Hepatocyte (in vitro differentiated cells): ENCODE measurements around the gene AGGF1. TPM values are rescaled to one million over a fixed set of nuclear protein-coding genes. Genes with fewer than 3 reads are reported as not detected.

Experiments
- DNase-seq: peaks from one replicate; pipeline ENCODE4 v3.0.0-alpha.2; 2016; ENCODE audit warnings: low spot score
- H2AFZ ChIP-seq: fragments of 200-600 bp; sonication (generic); 2 replicates; pipeline ENCODE4 v1.6.0; 2016; ENCODE audit warnings: antibody characterized with exemption, mild to moderate bottlenecking
- H3K27ac ChIP-seq: fragments of 200-600 bp; sonication (generic); 2 replicates; pipeline ENCODE4 v1.5.1; 2016; ENCODE audit warnings: mild to moderate bottlenecking
- H3K27me3 ChIP-seq: fragments of 200-600 bp; sonication (generic); 2 replicates; pipeline ENCODE4 v1.6.1; 2016
- H3K36me3 ChIP-seq: fragments of 200-600 bp; sonication (generic); replicated peaks from 2 replicates; pipeline ENCODE4 v1.5.1; 2016; ENCODE audit warnings: low read depth; ENCODE audit not compliant: insufficient read depth
- H3K4me1 ChIP-seq: fragments of 200-600 bp; sonication (generic); 2 replicates; pipeline ENCODE4 v1.5.1; 2016; ENCODE audit warnings: mild to moderate bottlenecking, moderate library complexity; ENCODE audit not compliant: insufficient read depth
- H3K4me2 ChIP-seq: fragments of 200-600 bp; sonication (generic); 2 replicates; pipeline ENCODE4 v1.6.0; 2016
- H3K4me3 ChIP-seq: fragments of 200-600 bp; sonication (generic); 2 replicates; pipeline ENCODE4 v1.5.1; 2016; ENCODE audit warnings: mild to moderate bottlenecking
- H3K79me2 ChIP-seq: fragments of 200-600 bp; sonication (generic); 2 replicates; pipeline ENCODE4 v1.6.0; 2017; ENCODE audit warnings: mild to moderate bottlenecking
- H3K9me2 ChIP-seq: fragments of 200-600 bp; sonication (generic); replicated peaks from 2 replicates; pipeline ENCODE4 v1.6.0; 2017; ENCODE audit warnings: mild to moderate bottlenecking; ENCODE audit not compliant: insufficient read depth
- H3K9me3 ChIP-seq: fragments of 200-600 bp; sonication (generic); 2 replicates; pipeline ENCODE4 v1.5.1; 2016; ENCODE audit warnings: low read depth, mild to moderate bottlenecking
- H4K20me1 ChIP-seq: fragments of 200-600 bp; sonication (generic); 2 replicates; pipeline ENCODE4 v1.6.0; 2016; ENCODE audit warnings: mild to moderate bottlenecking; ENCODE audit not compliant: insufficient read depth, poor library complexity, severe bottlenecking
- EZH2 ChIP-seq: fragments of 200-600 bp; sonication (generic); IDR thresholded peaks from 2 replicates; pipeline ENCODE4 v1.6.1; 2016; ENCODE audit warnings: antibody characterized with exemption, mild to moderate bottlenecking, borderline replicate concordance
- EZH2phosphoT487 ChIP-seq: fragments of 200-600 bp; sonication (generic); IDR thresholded peaks from one replicate; pipeline ENCODE4 v1.6.1; 2018; ENCODE audit warnings: antibody characterized with exemption, mild to moderate bottlenecking, low read depth, moderate library complexity; ENCODE audit not compliant: unreplicated experiment, severe bottlenecking
- WGBS: methylation state at CpG from one replicate; pipeline ENCODE4 v1.1.6; 2016; ENCODE audit warnings: low lambda C conversion rate; ENCODE audit errors: missing lambda C conversion rate; 5-methylcytosine and 5-hydroxymethylcytosine counted together
- polyA plus RNA-seq: library from polyadenylated mRNA; unstranded; fragments of >200 nt; fragmentation: Nextera tagmentation; extraction: Ambion mirVana; gene quantifications from 2 replicates; pipeline ENCODE4 v1.2.1, GENCODE V29; 2016
- total RNA-seq: library from RNA; depleted of rRNA; stranded (reverse); fragments of >200 nt; gene quantifications from 2 replicates; pipeline ENCODE4 v1.2.3, GENCODE V29; 2014
- TF ChIP-seq, protein P1 (sequence below): fragments of 200-600 bp; sonication (generic); IDR thresholded peaks from 2 replicates; pipeline ENCODE4 v1.5.1; 2016; ENCODE audit warnings: antibody characterized with exemption, mild to moderate bottlenecking; ENCODE audit not compliant: poor library complexity

Gene AGGF1
- total and polyA plus RNA-seq, 2 experiments from 2014 or later, result 17.3 to 32.0 TPM

DNA sequence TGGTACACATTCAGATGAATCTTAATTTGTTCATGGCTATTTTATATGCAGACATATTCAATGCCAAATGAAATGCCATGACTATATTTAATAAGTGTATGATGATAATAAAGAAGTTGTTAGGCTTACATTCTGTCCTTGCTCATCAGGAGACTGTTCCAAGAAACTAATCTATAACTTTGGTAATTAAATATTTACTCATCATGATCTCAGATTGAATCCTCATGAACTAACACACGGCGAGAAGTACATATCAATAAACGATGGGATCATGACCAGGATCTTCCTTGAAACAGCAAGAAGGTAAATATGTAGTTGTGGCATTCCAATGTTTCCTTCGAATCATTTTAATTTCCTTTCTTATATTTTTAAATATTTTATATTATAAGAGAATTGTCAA lies 12.5 kb upstream of the AGGF1 start:
- Histone ChIP-seq H4K20me1 (no peaks in the 10 kb centered on the region), H3K4me3 (no peak overlapping the region), H3K9me3 (no peaks in the 10 kb centered on the region), H3K4me2 (no peak overlapping the region), H3K36me3 (no peaks in the 10 kb centered on the region), H3K4me1 (no peaks in the 10 kb centered on the region), H3K27ac (no peak overlapping the region), H2AFZ (no peak overlapping the region), H3K9me2 (no peaks in the 10 kb centered on the region), H3K79me2 (no peaks in the 10 kb centered on the region), H3K27me3 (no peaks in the 10 kb centered on the region)
- DNase-seq, result no peak
- TF ChIP-seq EZH2, result no peak
- no peak for TF ChIP-seq EZH2phosphoT487
- TF ChIP-seq, protein P1, sequence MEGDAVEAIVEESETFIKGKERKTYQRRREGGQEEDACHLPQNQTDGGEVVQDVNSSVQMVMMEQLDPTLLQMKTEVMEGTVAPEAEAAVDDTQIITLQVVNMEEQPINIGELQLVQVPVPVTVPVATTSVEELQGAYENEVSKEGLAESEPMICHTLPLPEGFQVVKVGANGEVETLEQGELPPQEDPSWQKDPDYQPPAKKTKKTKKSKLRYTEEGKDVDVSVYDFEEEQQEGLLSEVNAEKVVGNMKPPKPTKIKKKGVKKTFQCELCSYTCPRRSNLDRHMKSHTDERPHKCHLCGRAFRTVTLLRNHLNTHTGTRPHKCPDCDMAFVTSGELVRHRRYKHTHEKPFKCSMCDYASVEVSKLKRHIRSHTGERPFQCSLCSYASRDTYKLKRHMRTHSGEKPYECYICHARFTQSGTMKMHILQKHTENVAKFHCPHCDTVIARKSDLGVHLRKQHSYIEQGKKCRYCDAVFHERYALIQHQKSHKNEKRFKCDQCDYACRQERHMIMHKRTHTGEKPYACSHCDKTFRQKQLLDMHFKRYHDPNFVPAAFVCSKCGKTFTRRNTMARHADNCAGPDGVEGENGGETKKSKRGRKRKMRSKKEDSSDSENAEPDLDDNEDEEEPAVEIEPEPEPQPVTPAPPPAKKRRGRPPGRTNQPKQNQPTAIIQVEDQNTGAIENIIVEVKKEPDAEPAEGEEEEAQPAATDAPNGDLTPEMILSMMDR, result no peak
- WGBS, result 76% methylated on average over 4 of the region's 4 CpGs

DNA sequence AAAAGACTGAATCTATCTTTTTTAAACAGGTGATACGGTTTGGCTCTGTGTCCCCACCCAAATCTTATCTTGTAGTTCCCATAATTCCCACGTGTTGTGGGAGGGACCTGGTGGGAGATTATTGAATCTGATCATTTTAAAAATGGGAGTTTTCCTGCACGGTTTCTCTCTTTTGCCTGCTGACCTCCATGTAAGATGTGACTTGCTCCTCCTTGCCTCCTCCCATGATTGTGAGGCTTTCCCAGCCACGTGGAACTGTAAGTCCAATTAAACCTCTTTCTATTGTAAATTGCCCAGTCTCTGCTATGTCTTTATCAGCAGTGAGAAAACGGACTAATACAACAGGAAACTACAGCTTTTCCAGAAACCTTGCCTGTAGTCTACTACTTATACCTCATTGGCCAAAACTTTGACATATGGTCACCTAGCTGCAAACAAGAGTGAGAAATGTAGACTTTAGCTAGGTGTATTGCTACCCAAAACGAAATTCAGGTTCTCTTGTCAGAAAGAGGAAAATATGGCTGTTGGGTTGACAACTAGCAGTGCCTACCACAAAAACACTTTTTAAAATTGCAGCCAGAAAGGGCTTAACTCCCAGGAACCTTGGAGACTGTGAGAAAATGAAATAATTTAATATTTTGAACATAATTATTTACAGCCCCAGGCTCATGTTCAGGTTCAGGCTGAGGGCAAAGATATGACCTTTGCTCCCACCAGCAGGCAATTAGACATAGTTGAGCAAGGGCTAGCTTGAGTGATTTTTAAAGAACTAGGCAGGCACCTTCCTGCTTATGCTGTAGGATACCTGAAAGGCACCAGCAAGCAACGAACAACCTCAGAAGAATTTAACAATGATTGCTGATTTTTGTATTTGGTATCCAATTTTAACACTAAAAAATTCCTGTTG lies 7.4 kb upstream of the AGGF1 start:
- Histone ChIP-seq H3K36me3 (no peaks in the 10 kb centered on the region), H4K20me1 (no peaks in the 10 kb centered on the region), H3K27me3 (no peaks in the 10 kb centered on the region), H3K4me3 (no peak overlapping the region), H2AFZ (no peak overlapping the region), H3K79me2 (no peaks in the 10 kb centered on the region), H3K9me3 (no peaks in the 10 kb centered on the region), H3K9me2 (no peaks in the 10 kb centered on the region), H3K4me2 (peak overlapping the region; percentile 22), H3K4me1 (no peaks in the 10 kb centered on the region), H3K27ac (peak overlapping the region; percentile 20)
- TF ChIP-seq EZH2 (no peak), EZH2phosphoT487 (no peak)
- TF ChIP-seq, protein P1, result no peak
- WGBS, result 63% methylated on average over 7 of the region's 7 CpGs
- peak; percentile 26 for DNase-seq

DNA sequence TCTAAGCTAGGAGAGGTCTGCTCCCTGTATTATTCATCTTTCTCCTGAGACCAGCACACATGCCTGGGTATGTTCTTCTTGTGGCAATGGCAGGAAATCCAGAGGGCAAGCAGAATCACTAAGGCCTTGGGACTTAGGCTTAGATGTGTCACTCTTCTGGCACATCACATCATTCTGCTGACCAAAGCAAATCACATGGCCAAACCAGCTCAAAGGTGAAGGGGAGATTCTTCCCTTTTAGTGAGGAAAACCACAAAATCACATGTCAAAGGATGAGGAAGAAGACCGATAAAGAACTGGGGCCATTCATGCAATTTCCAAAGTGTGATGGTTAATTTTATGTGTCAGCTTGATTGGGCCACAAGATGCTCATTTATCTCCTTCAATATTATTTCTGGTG lies 5.7 kb upstream of the AGGF1 start:
- 83% methylated on average over 1 of the region's 1 CpG for WGBS
- no peaks in the 10 kb centered on the region for H3K79me2 ChIP-seq
- no peak overlapping the region for H3K4me3 ChIP-seq
- no peak overlapping the region for H3K27ac ChIP-seq
- H2AFZ ChIP-seq, result no peak overlapping the region
- H3K4me2 ChIP-seq, result no peak overlapping the region
- H3K4me1 ChIP-seq, result no peaks in the 10 kb centered on the region
- no peaks in the 10 kb centered on the region for H3K9me2 ChIP-seq
- no peaks in the 10 kb centered on the region for H3K27me3 ChIP-seq
- no peak for DNase-seq
- no peaks in the 10 kb centered on the region for H3K9me3 ChIP-seq
- no peaks in the 10 kb centered on the region for H3K36me3 ChIP-seq
- no peaks in the 10 kb centered on the region for H4K20me1 ChIP-seq
- TF ChIP-seq EZH2, result no peak
- no peak for TF ChIP-seq EZH2phosphoT487
- TF ChIP-seq, protein P1, result no peak
